ENCODE data around the gene BCAS3.

BCAS3 gene

DNA sequence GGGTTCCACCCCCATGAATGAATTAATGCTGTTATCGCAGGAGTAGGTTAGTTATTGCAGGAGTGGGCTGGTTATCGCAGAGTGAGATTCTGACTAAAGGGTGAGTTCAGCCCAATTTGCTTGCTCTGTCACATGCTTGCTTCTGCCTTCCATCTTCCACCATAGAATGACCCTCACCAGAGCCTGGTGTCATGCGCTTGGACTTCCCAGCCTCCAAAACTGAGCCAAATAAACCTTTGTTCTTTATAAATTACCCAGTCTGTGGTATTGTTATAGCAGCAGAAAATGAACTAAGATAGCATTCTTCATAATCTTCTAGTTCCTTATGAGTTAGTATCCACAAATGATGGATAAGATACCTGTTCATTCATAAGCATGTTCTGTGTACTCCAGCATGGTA is 486.9 kb downstream of the BCAS3 start:
- DNase-seq = no peak

DNA sequence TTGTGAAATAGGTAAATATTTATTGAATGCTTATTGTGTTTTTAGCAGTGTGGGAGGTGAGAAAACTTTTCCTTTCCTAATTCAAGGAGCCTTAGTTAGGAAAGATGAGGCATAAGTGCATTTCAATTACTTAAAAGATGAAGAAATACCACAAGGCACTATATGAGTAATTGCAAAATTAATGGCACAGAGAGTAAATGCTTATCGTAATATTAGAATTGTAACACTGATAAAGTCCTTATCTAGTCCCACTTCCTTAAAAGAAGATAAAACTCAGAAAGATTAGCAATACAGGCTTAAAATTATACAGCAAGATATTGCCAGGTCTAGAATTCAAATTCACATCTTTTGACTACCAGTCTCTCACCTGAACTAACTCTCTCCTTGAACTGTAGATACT is 489.4 kb downstream of the BCAS3 start:
- DNase-seq = no peak

DNA sequence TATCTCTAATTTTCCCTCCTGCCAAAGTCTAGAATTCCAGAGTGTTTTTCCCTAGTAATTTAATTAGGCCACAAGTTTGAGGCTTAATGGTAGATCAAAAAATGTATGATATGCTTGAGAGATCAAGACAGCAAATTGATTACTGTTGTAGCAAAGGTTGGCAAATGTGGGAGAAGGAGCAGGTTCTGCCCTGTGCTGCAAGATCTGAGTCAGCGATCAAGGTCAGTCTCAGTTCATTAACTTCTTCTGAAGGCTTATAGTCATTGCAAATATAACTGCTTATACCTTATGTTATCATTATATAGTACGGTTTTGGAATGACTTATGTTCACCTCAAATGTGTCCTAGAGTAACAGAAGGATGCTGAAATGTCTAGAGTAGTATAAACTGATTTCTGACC is 490.9 kb downstream of the BCAS3 start:
- DNase-seq = no peak

DNA sequence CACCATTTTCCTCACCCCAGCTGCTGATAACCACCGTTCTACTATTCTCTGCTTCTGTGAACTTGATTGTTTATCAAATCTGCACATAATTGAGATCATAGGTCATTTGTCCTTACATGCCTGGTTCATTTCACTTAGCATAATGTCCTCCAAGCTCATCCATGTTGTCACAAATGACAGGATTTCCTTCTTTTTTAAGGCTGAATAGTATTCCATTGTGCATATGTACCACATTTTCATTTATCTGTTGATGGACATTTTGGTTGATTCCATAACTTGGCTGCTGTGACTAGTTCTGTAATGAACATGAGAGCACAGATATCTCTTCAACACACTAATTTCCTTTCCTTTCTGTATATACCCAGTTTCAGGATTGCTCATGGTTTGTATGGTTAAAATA is 496.7 kb downstream of the BCAS3 start:
- DNase-seq = no peak

DNA sequence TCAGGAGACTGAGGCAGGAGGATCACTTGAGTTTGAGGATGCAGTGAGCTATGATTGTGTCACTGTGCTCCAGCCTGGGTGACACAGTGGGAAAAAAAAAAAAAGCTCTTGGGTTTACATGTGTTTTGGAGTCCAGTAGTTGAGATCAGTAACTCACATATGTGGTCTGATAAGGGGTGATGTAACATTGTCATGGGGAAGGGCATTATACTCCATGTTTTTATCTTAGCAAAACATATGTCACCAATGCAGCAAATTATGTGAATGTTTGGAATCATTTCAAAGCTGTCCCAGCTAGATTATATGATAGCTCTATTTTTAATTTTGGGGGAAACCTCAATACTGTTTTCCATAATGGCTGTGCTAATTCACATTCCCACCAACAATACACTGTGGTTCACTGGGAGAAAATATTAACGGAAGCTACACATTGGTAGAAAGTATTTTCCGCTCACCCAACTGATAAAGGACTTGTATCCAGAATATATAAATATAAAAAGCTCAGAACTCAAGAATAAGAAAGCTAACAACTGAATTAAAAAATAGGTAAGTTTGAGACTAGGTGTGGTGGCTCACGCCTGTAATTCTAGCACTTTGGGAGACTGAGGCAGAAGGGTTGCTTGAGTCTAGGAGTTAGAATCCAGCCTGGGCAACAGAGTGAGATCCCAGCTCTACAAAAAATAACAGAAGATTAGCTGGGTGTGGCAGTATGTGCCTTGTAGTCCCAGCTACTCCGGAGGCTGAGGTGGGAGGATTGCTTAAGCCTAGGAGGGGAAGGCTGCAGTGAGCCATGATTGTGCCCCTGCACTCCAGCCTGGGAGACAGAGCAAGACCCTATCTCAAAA is 497.9 kb downstream of the BCAS3 start:
- no peak for DNase-seq

DNA sequence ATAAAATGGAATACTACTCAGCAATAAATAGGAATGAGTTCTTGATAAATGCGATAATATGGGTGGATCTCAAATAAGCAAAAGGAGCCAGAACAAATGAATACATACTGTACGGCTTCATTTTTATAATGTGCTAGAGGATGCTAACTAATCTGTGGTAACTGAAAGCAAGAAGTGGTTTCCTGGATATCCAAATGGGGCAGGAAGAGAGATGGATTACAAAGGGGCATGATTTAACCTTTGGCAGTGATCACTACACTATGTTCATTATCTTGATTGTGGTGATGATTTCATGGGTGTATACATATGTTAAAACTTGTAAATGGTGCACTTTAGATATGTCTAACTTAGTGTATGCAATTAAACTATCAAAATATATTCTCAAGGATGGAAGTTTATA is 499.7 kb downstream of the BCAS3 start:
- no peak for DNase-seq

DNA sequence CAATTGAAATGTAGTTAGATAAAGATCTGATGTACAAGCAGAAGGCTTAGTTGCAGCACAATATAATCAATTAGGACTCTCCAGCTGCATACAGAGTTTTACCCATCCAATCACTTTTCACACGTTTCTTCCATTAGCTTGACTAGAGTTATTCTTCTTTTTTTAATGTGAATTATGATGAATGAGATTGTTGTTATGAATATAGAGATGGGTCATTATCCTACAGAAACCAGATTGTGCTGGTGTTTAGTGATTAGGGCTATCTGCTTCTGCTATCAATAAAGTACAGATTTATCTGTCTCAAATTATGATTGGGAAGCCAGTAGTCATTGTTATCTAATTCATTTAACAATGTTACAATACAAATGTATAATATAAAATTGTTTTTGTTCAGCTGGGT is 500.6 kb downstream of the BCAS3 start:
- DNase-seq = no peak

DNA sequence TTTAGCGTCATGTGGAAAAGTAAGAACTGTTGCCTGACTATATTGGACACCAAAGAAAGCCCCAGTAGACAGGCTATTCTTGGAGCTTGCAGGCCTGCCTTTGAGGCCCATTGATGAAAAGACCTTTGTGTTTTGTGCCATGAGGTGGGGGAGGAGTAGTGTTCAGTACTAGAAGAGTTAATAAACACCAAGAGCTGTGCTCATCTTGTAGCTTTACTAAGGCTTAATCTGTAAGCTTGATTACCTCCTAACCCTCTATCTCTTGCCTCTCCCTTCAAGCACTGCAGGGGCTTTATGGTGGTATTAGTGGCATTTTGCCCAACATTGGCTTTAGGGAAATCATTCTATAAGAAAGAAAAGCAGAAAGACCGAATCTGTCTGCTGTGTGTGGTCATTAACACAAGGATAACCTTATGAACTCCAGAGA is 501.7 kb downstream of the BCAS3 start:
- DNase-seq = no peak

DNA sequence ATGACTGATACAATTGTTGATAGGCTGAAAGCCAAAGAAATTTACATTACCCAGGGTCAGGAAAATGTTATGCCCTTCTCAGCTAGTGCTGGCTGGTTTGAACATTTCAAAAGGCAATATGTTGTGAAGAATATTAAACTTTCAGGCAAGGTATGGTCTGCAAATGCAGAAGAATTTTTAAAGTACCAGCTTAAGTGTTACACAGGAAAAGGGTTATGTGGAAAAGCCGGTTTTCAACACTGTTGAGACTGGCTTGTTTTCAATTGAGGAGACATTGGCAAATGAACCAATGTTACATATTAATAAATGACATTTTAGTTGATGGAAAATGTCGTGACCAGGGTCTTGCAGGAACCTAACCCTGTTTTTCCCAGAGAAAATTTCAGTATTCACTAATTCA is 506.1 kb downstream of the BCAS3 start:
- no peak for DNase-seq

DNA sequence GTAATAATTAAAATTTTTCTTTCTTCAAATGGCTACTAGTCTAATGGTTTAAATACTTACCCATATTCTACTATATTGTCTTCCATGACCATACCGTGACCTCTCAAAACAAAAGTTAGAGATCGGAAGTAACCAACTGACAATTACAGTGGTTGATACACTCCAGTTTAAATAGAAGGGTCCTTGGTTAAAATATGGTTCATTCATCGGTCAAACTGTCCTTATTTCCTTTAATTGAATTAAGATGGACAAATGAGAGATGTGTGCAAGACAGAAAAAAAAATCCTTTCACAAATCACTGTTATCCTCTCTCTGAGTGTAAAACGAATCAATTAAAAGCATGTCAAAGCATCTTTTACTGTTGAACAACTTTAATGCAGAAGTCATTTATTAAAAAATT is 507.7 kb downstream of the BCAS3 start:
- DNase-seq = no peak

DNA sequence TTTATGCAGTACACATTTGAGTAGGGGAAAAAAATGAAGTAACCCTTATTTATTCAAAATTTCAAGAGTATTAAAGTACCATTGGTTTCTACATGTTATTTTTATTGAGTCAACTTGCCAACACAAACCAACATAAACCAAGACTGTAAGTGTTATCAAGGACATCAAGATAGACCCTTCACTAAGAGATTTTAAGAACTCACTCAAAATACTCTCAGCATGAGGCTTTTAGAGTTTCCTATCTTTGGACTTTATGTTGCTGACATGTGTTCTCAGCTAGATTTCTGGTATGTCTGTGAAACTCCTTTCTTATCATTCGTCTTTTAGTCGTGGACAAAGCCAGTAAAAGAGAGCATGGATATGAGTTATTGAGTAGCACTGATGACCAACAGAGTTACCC is 509.4 kb downstream of the BCAS3 start:
- no peak for DNase-seq

DNA sequence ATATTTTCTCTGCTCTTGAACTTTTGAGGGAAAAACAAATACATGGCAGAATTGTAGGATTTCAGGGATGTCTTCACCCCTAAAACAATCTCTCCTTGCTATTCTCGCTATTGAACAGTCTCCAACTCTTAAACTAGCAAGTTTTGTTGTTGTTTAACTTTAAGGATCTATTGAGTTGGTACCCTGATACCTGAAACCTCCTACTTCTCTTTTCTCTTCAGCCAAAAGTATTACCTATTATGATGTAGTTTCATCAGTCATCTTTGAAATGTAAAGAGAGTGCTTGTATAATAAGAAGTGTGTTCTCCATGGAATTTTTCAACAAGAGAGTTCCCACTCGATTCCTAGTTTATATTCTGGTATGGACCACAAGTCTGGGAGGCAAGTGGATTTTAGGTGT is 510.4 kb downstream of the BCAS3 start:
- no peak for DNase-seq

DNA sequence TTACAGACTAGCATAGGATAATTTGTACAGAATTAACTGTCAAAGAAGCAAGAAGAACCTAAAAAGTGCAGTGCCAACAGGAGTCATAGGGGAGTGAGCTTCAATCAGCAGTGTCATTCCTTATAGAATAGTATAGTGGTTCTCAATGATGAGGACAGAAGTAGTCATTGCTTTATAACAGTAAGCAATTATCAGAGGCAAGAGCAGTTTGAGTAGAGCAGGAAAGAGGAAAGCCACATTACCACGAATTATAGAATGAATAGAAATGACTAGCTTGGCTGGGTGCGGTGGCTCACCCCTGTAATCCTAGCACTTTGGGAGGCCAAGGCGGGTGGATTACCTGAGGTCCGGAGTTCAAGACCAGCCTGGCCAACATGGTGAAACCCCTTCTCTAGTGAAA is 512.3 kb downstream of the BCAS3 start:
- DNase-seq = no peak

DNA sequence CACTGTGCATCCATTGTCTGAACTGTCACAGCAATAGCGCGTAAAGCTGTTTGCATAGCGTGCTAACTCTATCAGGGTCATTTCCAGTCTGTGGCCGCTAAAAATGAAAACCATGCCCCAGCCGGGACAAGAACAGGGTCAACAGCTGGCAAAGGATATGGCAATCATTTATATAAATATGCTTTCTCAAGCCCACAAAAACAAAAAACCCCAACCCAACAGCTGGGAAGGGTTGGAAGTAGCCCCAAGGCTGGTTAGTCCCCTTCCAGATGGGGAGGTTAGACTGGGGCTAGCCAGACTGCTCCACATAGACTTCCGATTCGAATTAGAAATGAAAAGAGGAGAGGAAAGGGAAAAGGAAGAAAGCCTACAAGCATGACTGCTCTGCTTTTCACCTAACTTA is 518.7 kb downstream of the BCAS3 start:
- no peak for DNase-seq

DNA sequence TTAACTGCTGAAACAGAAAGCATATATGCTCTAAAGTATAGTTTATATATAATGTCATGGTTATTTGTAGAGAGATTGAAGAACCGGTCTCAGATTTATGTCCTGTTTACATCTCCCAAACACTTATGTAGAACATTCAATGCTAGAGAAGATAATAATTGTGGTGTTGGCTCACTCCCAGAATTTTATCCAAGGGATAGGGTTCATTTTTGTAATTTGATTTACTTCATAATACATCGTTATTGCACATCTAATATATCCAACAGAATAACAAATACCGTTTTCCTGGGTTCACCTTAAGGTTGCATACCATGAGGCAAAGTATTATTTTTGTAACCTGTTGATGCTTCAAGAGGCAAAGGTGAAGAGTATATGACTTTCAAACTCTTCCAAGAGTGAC is 519.1 kb downstream of the BCAS3 start:
- DNase-seq = no peak

DNA sequence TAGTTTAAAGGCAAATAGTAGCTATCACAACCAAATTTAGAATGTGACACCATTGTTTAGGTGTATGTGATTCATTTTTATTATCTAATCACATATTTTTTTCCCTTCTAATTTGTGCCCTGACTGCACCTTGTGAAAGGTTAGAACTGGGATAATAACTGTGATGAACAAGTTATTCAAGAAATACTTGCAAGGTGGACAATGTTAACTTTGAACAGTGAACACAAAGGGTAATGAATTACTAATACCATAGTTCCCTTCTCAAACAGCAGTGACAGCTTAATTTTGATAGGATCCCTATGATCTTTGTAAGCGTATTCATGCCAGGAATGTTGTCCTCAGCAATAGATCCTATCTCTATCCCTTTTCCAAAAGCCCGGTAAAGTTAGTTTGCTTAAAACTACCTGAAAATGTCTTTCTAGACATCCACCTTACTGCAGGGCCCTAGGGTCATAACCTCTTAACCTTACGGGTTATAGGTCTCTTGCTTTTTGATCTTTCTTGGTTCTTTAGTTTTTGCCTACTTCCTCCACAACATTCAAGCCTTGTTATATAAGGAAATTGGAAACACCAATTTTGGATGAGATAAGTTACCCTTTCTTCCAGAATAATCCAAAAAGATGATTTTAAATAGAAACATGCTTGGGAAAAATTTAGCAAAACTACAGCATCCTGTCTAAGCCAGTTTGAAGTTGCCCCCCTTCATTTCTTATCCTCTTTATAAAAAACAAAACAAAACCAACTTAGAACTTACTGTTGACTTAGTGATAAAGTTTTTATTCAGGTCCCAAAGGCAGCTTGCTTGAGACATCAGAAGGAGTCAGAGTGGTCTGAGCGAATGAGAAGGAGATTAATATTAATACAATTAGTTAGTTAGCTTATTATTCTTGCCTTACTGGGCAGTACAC is 522.0 kb downstream of the BCAS3 start:
- DNase-seq = no peak

DNA sequence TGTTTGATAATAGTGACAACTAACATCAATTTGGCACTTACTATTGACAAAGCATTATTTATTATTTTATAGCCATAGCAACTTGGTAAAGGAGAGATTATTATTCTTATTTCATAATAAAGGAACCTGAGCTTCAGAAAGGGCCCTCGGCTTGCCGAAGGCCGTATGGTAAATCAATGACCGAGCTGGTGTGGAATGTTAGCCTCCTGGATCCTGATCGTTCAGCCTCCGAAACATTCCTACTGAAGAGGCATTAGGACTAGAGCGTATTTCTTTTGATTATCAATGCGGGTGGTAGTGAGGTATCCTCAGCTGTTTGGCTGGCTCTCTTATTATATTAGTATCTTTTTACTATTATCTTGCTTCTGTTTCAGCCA is 522.7 kb downstream of the BCAS3 start:
- DNase-seq = no peak

DNA sequence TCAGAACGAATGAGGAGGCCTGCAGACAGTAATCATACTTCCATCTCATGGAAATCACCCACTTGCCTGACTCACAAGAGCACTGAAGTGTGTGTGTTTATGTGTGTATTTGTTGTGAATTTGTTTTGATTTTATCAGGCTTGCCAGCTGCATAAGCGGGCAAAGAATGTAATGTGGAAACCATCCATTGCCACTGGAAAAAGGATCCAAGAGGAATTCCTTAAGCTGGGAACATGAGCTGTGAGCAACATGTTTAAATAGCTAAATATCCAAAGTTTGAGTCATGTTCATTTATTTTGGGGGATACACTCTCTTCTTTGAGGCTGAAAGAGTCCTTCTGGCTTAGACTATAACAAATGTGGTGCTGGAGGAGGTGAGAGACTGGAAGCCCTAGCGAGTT is 523.6 kb downstream of the BCAS3 start:
- DNase-seq = no peak

DNA sequence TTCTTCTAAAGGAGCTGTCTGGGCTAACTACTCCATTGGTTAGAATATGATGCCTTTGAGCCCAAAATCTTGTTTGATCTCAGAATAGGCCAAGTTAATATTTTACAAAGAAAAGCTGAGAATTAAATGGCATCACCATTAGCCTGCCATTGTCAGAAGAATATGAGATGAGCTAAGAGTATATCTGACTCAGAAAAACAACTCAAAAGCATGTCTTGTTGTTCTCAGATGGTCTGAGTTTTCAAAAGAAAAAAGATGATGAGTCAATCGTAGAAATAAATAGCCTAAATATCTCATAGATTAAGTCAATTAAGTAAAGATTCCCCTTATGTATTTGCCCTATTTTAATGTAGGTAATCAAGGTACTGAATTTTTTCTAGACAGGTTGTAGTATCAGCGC is 524.9 kb downstream of the BCAS3 start:
- no peak for DNase-seq

DNA sequence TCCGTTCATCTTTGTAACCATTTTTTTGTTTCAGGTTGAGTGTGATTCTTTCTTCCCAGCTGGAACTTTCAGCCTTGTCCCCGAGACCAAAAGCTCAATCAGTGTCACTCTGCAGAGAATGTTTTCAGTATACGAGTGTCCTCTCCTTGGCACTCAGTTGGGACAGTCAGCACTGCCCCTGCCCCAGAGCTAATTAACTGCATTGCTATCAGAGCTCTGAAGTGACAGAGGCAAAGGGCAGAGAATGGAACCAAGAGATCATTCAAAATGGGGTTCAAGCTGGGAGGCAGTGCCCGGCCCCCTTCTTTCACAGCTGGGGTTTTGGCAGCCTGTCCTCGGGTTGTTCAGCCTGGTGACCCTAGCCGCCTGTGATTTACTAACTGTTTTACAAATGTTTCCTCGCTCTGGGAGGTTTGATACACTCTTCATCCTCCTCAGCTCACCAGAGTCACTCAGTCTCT is 526.0 kb downstream of the BCAS3 start:
- no peak for DNase-seq

DNA sequence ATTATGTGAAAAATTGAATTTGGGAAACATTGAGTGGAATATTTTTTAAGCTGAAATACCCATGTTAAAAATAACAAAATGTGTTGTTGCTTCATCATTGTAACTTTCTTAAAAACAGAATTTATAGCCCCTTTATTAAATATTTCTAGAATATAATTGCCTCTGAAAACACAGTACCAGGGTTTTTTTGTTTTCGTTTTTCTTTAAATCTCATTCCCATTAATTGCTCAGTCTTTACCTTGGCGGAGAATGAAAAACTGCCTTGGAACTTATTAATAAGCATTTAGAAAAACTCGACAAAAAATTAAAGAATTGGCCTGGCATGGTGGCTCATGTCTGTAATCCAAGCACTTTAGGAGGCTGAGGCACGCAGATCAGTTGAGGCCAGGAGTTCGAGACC is 526.8 kb downstream of the BCAS3 start:
- DNase-seq = no peak

DNA sequence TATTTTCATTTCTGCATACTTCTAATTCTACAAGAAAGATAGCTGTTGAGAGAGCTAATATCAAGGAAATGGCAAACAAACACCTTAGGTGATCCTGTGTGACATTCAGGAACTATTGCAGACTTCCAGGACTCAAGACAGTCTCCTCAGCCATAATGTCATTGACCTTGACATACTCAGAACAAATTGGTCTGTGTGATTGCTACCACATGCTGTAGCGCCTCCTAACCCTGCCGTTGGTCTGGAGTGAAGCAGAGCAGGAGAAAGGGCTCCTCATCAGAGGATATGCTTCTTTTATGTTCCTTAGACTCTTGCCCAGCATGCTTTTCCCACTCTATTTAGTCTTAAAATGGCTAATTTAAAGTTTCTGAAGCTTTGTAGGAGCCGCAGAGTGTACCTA is 527.8 kb downstream of the BCAS3 start:
- no peak for DNase-seq

DNA sequence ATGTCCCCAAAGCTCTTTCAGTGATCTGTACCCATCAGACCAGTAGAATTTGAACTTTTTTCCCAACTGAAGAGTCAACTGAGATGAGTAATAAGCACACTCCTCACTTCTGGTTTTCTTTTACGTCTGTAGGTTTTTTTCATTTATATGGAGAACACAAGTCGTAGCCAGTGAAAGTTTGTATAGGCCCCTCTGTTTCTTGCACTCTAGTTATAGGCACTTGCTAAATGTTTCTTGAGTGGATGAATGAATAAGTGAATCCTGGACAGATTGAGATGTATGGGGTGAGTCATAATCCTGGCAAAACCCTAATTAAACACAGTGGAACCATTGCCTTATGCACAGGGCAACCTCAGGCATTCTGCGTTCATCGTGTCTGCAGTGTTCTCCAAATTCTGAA is 528.3 kb downstream of the BCAS3 start:
- no peak for DNase-seq

DNA sequence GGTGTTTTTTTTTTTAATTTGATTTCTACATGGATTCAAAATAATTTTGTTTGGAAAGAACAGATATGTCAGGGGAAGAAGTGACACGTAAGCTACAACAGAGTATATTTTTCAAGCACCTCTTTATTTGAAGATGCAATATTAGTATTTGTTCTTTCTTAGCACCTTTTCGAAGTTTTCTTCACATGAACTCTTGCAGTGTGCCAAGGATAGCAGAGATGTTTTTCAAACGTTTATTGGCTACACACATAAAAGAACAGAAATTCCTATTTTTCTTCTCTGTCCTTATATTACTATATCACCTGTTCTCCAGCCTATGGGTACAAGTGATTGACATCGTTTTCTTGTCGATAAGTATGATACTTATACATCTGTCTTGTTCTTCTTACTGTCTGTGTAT is 529.3 kb downstream of the BCAS3 start:
- DNase-seq = no peak

Data from activated CD8-positive, alpha-beta memory T cell treated with anti-CD3 and anti-CD28 coated beads, Interleukin-2, amount 50 U/mL, for 48 hours (primary cell).